H1 (cell line): Measurements from ENCODE around the gene RHCG. TPM values are rescaled to one million over a fixed set of nuclear protein-coding genes. Genes with fewer than 3 reads are reported as not detected.

Experiments used
- BCL11A ChIP-seq, 2 experiments: IDR thresholded peaks; one replicate each; pipeline ENCODE4 v1.6.1; 2011; ENCODE audit warnings: low read depth in 2 of 2, low read length in 2 of 2, mild to moderate bottlenecking in 2 of 2
- BRCA1 ChIP-seq: IDR thresholded peaks from 2 replicates; pipeline ENCODE4 v1.6.1; 2012; ENCODE audit warnings: low read depth, low read length, improper control_type of control experiment
- CBX5 ChIP-seq: fragments of 300-800, 300-1000 bp; sonication (generic); IDR thresholded peaks from 2 replicates; pipeline ENCODE4 v1.7.1; 2016; ENCODE audit warnings: antibody characterized with exemption, low read length, low read depth
- CEBPB ChIP-seq: IDR thresholded peaks from 2 replicates; pipeline ENCODE4 v1.6.1; 2012; ENCODE audit warnings: low read depth, low read length
- CHD7 ChIP-seq: fragments of 300-600 bp; sonication (generic); IDR thresholded peaks from 2 replicates; pipeline ENCODE4 v1.7.1; 2012; ENCODE audit warnings: low read length, moderate library complexity, mild to moderate bottlenecking, inconsistent platforms; ENCODE audit not compliant: insufficient replicate concordance
- KDM1A ChIP-seq: fragments of 200-600, 300-600 bp; sonication (generic); IDR thresholded peaks from 2 replicates; pipeline ENCODE4 v1.7.1; 2016; ENCODE audit warnings: mild to moderate bottlenecking, low read length, borderline replicate concordance
- NRF1 ChIP-seq: IDR thresholded peaks from 2 replicates; pipeline ENCODE4 v1.6.1; 2011; ENCODE audit warnings: mild to moderate bottlenecking, low read depth, low read length, improper control_type of control experiment
- RBBP5 ChIP-seq: IDR thresholded peaks from 2 replicates; pipeline ENCODE4 v1.7.1; 2012; ENCODE audit warnings: low read depth, mild to moderate bottlenecking, inconsistent platforms, low read length, moderate library complexity, borderline replicate concordance
- SP2 ChIP-seq: IDR thresholded peaks from 2 replicates; pipeline ENCODE4 v1.6.1; 2012; ENCODE audit warnings: mild to moderate bottlenecking, low read length, inconsistent platforms
- TCF12 ChIP-seq: IDR thresholded peaks from 2 replicates; pipeline ENCODE4 v1.6.1; 2011; ENCODE audit warnings: low read depth, mild to moderate bottlenecking, low read length
- TEAD4 ChIP-seq: IDR thresholded peaks from 2 replicates; pipeline ENCODE4 v1.6.1; 2012; ENCODE audit warnings: low read depth, low read length, inconsistent platforms, mixed read lengths
- polyA plus RNA-seq, 7 experiments: library from polyadenylated mRNA; depleted of rRNA in 3 of 7; stranded (reverse) in 5 of 7; unstranded in 2 of 7; fragments of >200 nt in 5 of 7; fragments of 200-250 nt in 2 of 7; gene quantifications; 1 replicate in 5 of 7; 2 replicates in 1 of 7; 4 replicates in 1 of 7; pipeline versions ENCODE4 v1.2.1 to v1.2.3, GENCODE V29; 2011 to 2013; ENCODE audit warnings: missing spikeins in 2 of 7, mixed read lengths in 2 of 7
- total RNA-seq: library from RNA; stranded (reverse); fragmentation: NEBNext Ultra II Directional; extraction: Animal tissue kit (Norgen Biotek cat#: 25700); gene quantifications from 2 replicates; pipeline ENCODE4 v1.2.1, GENCODE V29; 2021

RHCG gene
- total and polyA plus RNA-seq, 2 of the 8 experiments (the other 6 are each of a cell fraction or from before 2014, with no cell fraction given), result 0.68 TPM; not detected in 1

DNA sequence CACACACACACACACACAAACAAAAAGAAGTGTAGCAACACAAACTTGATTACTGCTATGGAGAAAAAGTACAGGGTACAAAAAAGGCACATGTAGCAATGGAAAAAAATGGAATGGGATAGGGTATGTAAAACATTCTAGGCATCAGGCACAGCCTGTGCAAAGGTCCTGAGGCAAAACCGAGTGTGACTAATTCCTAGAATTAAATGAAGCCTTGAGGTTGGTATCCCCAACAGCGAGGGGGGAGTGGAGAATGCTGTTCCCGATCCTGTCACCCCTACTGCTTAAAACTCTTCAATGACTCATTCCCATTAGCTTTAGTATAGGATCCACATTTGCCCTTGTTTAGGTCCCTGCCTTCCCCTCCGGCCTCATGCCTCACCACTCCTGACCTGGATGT, 37.9 kb downstream of the RHCG start (continued):
- TF ChIP-seq CHD7 (no peak), BRCA1 (no peak), TCF12 (no peak), TEAD4 (no peak), RBBP5 (no peak), BCL11A (IDR thresholded peaks at IDR 0.05; ENCODE audit: low read depth in 2 of 2, low read length in 2 of 2) (no peak), NRF1 (no peak), KDM1A (no peak), CEBPB (no peak), SP2 (no peak), CBX5 (no peak)
